ENCODE measurements around the gene BCAS3.
A peak's percentile ranks its signal among the peaks of the same experiment; 100 is the strongest.

The BCAS3 gene

GRCh38 chr17:61261001-61261637, 583.5 kb downstream of the BCAS3 start:
- Histone ChIP-seq H3K4me1 (peaks cover 0 to 59% (median 27%) of the 10 kb centered on the region in 4 donors), H3K9me3 (no peaks in the 10 kb centered on the region), H3K27me3 (no peaks in the 10 kb centered on the region), H3K36me3 (no peaks in the 10 kb centered on the region), H3K4me3 (no peak overlapping the region), H3K27ac (peak overlapping the region; percentile 86 to 88)
- TF ChIP-seq CTCF (IDR thresholded peaks at IDR 0.05): no peak
- DNase-seq: no peak
- intact Hi-C loops (cut with DNase I; ENCODE audit: low total_unique reads): no loop called here

DNA sequence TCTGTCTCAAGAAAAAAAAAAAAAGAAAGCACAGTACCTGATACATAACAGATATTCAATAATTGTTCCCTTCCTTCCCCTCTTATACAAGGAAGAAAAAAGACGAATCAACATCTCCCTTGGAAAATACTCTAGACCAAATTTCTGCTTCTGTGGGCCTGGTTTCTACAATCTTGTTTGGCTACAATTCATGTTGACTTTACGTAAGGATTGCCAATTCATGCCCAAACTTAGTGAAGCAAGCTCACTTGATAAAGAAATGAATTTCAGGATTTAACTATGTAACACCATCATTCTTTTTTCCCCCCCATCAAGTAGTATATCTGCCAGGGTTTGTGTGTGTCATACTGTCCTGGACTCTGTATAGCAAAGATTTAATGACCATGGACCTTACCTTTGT, 587.7 kb downstream of the BCAS3 start:
- intact Hi-C loops (cut with DNase I; ENCODE audit: low total_unique reads): no loop called here
- no peak overlapping the region for H3K4me3 ChIP-seq
- H3K27me3 ChIP-seq: no peaks in the 10 kb centered on the region
- peak overlapping the region; percentile 54 to 64 for H3K27ac ChIP-seq
- no peak for DNase-seq
- H3K36me3 ChIP-seq: no peaks in the 10 kb centered on the region
- no peaks in the 10 kb centered on the region for H3K9me3 ChIP-seq
- peaks cover 0 to 43% (median 16%) of the 10 kb centered on the region in 4 donors for H3K4me1 ChIP-seq
- no peak for TF ChIP-seq CTCF (IDR thresholded peaks at IDR 0.05)

- TF ChIP-seq CTCF (IDR thresholded peaks at IDR 0.05): no peak
- Histone ChIP-seq H3K4me3 (no peak overlapping the region), H3K36me3 (no peaks in the 10 kb centered on the region), H3K4me1 (peaks cover 0 to 21% (median 4%) of the 10 kb centered on the region in 4 donors), H3K9me3 (no peaks in the 10 kb centered on the region), H3K27ac (no peak overlapping the region), H3K27me3 (no peaks in the 10 kb centered on the region)
- DNase-seq: no peak
- intact Hi-C loops (cut with DNase I; ENCODE audit: low total_unique reads): no loop called here
Measured at GRCh38 chr17:61267847-61268246, 590.2 kb downstream of the BCAS3 start.

DNA sequence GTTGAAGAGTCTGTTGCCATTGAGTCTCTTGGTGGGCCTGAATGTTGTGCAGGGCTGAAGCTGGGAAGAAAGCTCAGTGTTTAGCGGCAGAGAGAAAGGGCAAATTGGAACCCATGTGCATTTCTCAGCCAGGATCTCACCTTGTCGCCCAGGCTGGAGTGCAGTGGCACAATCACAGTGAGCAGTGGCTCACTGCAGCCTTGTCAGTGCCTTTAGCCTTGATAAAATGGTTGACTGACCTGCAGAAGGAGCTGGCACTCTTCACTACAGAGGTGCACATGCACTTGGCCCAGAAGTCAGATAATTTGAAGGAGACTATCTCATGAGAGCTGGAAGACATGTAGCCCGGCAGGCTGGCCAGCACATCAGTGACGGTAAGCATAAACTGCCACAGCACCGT, 597.7 kb downstream of the BCAS3 start:
- Histone ChIP-seq H3K27ac (no peak overlapping the region), H3K27me3 (no peaks in the 10 kb centered on the region), H3K9me3 (no peaks in the 10 kb centered on the region), H3K4me1 (peaks cover 0 to 22% (median 12%) of the 10 kb centered on the region in 4 donors), H3K4me3 (no peak overlapping the region), H3K36me3 (no peaks in the 10 kb centered on the region)
- DNase-seq: no peak
- intact Hi-C loops (cut with DNase I; ENCODE audit: low total_unique reads): no loop called here
- no peak for TF ChIP-seq CTCF (IDR thresholded peaks at IDR 0.05)

GRCh38 chr17:61276806-61277205, 599.2 kb downstream of the BCAS3 start:
- H3K4me1 ChIP-seq: peaks cover 0 to 26% (median 12%) of the 10 kb centered on the region in 4 donors
- H3K9me3 ChIP-seq: no peaks in the 10 kb centered on the region
- TF ChIP-seq CTCF (IDR thresholded peaks at IDR 0.05): no peak
- no peaks in the 10 kb centered on the region for H3K36me3 ChIP-seq
- no peaks in the 10 kb centered on the region for H3K27me3 ChIP-seq
- H3K4me3 ChIP-seq: no peak overlapping the region
- DNase-seq: no peak
- H3K27ac ChIP-seq: no peak overlapping the region
- intact Hi-C loops (cut with DNase I; ENCODE audit: low total_unique reads): no loop called here

Data from tibial artery (tissue), 4 donors.